Urinary bladder (tissue), 4 donors: ENCODE results near the gene NUP50. TPM values are rescaled to one million over a fixed set of nuclear protein-coding genes. Genes with fewer than 3 reads are reported as not detected.

Experiments
- DNase-seq: peaks from one replicate; pipeline ENCODE4 v3.0.0-alpha.2; 2015; ENCODE audit errors: extremely low spot score
- H3K27ac ChIP-seq: one replicate; pipeline ENCODE4 v1.5.1; 2013; ENCODE audit warnings: low read depth, mild to moderate bottlenecking, moderate library complexity
- H3K36me3 ChIP-seq: one replicate; pipeline ENCODE4 v1.6.1; 2013; ENCODE audit warnings: mild to moderate bottlenecking, moderate library complexity; ENCODE audit not compliant: insufficient read depth
- H3K4me1 ChIP-seq: one replicate; pipeline ENCODE4 v1.6.1; 2013; ENCODE audit warnings: mild to moderate bottlenecking, moderate library complexity; ENCODE audit not compliant: insufficient read depth
- H3K4me3 ChIP-seq: one replicate; pipeline ENCODE4 v1.5.1; 2013; ENCODE audit warnings: low read depth, low read length
- whole genome bisulfite sequencing: extraction: QIAGEN DNeasy Blood & Tissue Kit; methylation state at CpG from one replicate; pipeline ENCODE4 v1.1.7; 2013; 5-methylcytosine and 5-hydroxymethylcytosine counted together
- polyA plus RNA-seq: library from polyadenylated mRNA; stranded (reverse); fragments of 200-250 nt; gene quantifications from one replicate; pipeline ENCODE4 v1.2.3, GENCODE V29; 2013
- total RNA-seq: library from RNA; depleted of rRNA; stranded (reverse); fragments of >200 nt; gene quantifications from one replicate; pipeline ENCODE4 v1.2.3, GENCODE V29; 2014
- donor health status: healthy with polysubstance abuse.
- donor health status: healthy.

NUP50 gene, protein sequence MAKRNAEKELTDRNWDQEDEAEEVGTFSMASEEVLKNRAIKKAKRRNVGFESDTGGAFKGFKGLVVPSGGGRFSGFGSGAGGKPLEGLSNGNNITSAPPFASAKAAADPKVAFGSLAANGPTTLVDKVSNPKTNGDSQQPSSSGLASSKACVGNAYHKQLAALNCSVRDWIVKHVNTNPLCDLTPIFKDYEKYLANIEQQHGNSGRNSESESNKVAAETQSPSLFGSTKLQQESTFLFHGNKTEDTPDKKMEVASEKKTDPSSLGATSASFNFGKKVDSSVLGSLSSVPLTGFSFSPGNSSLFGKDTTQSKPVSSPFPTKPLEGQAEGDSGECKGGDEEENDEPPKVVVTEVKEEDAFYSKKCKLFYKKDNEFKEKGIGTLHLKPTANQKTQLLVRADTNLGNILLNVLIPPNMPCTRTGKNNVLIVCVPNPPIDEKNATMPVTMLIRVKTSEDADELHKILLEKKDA
- total RNA-seq = 44.3 TPM
- polyA plus RNA-seq = 17.6 TPM

DNA sequence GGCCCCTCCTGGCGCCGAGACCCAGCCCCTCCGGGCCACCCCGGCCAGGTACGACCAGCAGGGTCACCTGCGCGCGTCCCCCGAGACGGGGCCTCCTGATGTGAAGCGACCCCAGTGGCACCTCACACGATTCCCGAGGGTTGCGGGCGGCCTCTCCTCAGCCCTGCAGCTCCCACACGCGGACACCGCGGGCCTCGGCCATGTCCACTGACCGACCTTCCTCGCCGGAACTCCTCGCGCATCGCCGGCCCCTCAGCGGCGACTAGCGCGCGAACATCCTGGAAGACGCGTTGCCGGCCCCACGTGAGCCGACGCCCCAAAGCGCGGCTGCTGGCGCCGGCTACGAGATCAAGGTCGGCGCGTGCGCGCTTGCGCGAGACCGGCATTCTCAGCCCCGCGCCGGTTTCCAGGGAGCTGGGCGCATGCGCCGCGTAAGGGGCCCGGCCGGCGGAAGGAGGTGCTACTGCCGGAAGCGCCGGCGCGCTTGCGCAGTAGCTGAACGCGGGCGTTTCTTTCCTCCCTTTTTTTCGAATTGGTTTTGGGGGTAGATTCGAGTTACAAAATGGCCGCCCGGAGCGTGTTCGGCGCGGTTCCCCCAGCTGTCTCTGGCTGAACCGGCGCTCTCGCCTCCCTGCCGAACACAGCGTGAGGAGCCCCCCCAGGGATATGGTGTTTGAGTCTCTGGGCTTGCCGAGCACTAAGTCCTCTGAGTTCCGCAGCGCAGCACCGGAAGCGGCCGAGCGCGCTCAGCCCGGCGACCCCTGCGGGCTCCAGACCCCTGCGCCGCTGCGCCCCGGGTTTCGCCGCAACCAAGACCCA lies at the start of gene NUP50:
NUP50 (plus strand) TSS at position 475 of the 819 bp plus-strand sequence. CDS start 4,253 bp downstream, outside the sequence.
- H3K4me1 ChIP-seq = no peaks in the 10 kb centered on the region
- peak within 1 kb of the TSS; percentile 84 for H3K27ac ChIP-seq
- under 1% methylated on average over 100 of the region's 100 CpGs for WGBS
- peaks cover 3% of the 10 kb centered on the region for H3K36me3 ChIP-seq
- peak; percentile 81 for DNase-seq
- peak within 1 kb of the TSS; percentile 99 for H3K4me3 ChIP-seq

DNA sequence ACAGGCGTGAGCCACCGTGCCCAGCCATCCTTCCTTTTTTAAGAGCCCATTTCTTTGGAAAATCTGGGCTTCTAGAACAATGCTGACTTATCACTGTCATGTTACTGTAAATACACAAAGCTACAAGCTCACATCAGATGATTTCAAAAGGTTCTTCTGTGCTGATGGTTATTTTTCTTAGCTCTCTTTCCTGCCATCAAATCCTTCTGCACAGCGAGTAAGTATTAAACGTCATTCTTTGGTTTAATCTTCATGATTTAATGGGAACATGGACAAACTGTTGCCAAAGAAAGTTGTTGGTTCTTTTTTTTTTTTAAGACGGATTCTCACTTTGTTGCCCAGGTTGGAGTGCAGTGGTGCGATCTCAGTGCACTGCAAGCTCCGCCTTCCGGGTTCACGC lies 43.3 kb upstream of the NUP50 start:
- DNase-seq = no peak
- no peaks in the 10 kb centered on the region for H3K36me3 ChIP-seq
- H3K27ac ChIP-seq = no peak overlapping the region
- 86% methylated on average over 9 of the region's 9 CpGs for WGBS
- no peak overlapping the region for H3K4me3 ChIP-seq
- no peaks in the 10 kb centered on the region for H3K4me1 ChIP-seq

DNA sequence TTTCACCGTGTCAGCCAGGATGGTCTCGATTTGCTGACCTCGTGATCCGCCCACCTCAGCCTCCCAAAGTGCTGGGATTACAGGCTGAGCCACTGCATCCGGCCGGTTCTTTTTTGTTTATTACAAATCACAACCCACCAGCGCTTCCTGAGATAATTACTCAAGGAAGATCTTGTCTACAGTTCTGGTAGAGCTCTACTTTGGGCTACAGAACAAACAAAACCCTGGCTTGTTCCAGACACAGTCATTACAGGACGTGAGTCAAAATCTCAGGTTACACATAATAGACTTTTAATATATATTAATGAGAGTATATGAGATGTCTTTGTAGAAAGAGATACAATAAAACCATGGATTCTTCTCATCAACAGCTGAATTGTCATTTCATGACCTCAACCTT lies 42.8 kb upstream of the NUP50 start:
- Histone ChIP-seq H3K4me1 (no peaks in the 10 kb centered on the region), H3K27ac (no peak overlapping the region), H3K4me3 (no peak overlapping the region), H3K36me3 (no peaks in the 10 kb centered on the region)
- 62% methylated on average over 8 of the region's 8 CpGs for WGBS
- no peak for DNase-seq

DNA sequence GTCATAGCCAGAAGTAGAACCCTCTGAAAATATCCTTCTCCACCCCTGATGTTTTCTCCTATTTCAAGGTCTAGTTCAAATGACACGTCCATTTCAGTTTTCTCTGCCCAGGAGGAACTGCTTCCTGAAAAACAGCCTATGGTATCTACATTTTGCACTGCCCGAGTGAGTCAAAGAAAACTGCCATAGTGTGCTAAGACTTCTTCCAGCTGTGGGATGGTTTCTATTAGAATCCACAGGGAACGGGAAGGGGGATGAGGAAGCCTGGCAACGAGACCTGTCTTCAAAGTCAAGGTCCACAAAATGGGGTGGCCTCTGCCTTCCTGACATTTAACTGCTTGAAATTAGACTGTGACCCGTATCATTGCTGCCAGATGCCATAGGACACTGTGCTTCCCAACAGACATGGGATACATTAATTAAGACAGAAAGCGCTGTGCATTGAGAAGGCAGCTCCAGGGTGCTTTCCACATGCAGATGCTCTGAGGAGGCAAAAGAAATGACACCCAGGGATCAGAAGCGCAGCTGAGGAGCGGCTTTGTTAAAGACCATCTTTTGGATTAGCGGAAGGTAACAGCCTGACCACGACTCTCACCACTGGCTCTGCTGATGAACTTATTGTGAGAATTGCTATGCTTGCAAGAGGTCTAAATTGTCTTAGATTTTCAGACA lies 39.4 kb upstream of the NUP50 start:
- DNase-seq = no peak
- H3K4me1 ChIP-seq = no peaks in the 10 kb centered on the region
- WGBS = 54% methylated on average over 10 of the region's 10 CpGs

DNA sequence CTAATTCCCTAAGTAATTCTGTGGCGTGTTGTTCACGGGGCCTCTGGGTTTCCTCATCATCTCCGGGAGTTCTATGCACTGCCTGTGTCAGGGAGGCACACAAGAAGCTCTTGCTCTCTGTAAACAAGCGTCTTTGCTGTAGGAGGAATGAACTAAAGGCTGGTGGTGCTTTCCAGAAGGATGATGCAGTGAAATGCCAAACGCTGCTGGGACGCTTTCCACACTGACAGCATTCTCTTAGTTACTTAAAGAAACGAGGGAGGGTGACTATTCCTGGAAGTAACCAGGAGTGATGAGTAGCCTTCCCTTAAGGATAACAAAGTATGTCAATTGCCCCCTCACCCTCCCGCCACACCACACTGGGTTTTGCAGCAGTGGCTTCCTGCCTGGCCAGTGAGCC lies 38.5 kb upstream of the NUP50 start:
- WGBS = 15% methylated on average over 8 of the region's 8 CpGs
- Histone ChIP-seq H3K4me1 (no peaks in the 10 kb centered on the region), H3K36me3 (no peaks in the 10 kb centered on the region), H3K4me3 (no peak overlapping the region), H3K27ac (no peak overlapping the region)
- DNase-seq = no peak

More for the DNA sequence above, 39.4 kb upstream of the NUP50 start:
- no peak overlapping the region for H3K4me3 ChIP-seq
- H3K36me3 ChIP-seq = no peaks in the 10 kb centered on the region
- no peak overlapping the region for H3K27ac ChIP-seq

DNA sequence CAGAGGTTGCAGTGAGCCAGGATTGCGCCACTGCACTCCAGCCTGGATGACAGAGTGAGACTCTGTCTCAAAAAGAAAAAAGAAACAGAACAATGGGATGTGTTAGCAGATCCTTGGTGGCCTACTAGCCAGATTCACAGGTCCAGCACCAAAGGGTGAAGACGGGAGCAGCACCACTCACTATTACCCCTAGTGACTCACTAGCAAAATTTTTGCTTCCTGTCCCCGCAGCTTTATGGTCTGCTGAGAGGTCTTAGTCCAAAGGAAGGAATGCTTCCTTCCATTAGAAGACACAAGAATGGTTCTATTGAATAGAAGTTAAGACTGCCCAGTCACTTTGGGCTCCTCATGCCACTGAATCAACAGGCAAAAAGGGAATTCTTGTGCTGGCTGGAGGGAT lies 35.9 kb upstream of the NUP50 start:
- H3K4me1 ChIP-seq = no peaks in the 10 kb centered on the region
- no peak for DNase-seq
- 84% methylated on average over 3 of the region's 3 CpGs for WGBS

DNA sequence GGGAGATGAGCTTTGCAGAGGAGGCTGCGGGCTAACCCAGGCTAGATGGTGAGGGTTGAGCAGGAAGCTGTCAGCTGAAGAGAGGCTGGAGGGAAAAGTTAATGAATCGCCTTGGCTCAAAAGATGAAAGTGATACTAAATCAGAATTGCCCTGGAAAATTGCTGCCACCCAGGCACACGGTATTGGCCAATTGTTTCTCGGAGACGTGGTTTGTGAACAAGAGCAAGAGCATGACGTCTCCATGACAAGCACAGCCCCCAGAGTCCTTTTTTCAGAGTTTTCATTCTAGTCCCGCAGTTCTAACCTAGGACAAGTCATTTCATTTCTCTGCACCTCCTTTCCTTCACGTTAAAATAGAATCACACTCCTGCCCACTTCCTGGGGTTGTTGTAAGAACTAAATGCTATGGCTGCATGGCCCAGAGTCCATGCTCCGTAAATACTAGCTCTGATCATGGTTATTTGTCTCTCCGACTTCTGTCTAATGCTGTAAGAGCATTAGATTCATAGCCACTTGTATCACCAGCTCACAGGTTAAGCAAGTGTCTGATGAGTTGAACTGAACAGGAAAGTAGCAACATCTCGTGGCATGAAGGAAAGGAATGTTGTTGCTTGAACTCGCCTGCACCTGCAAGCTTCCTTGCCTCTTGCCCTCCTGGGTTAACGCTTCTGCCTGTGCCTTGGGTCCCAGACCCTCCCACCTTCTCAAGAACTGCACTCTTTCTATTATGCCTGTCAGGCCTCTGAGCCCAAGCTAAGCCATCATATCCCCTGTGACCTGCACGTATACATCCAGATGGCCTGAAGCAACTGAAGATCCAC lies 33.8 kb upstream of the NUP50 start:
- Histone ChIP-seq H3K36me3 (peaks cover 9% of the 10 kb centered on the region), H3K4me1 (no peaks in the 10 kb centered on the region), H3K4me3 (no peak overlapping the region), H3K27ac (no peak overlapping the region)
- DNase-seq = no peak
- WGBS = 66% methylated on average over 14 of the region's 14 CpGs

More for the DNA sequence above, 35.9 kb upstream of the NUP50 start:
- Histone ChIP-seq H3K36me3 (no peaks in the 10 kb centered on the region), H3K27ac (no peak overlapping the region), H3K4me3 (no peak overlapping the region)

DNA sequence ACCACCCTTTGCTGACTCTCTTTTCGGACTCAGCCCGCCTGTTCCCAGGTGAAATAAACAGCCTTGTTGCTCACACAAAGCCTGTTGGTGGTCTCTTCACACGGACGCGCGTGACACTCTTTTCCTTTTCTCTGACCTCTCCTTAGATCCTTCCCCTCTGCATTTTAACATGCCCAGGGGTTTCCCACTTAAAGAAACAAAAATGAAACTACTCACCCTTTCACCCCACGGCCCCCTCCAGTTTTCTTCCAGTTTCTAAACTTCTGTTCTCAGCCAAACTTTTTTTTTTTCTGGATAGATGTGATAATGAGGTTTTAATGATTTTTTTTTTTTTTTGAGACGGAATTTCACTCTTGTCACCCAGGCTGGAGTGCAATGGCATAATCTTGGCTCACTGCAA lies 32.8 kb upstream of the NUP50 start:
- H3K4me3 ChIP-seq = no peak overlapping the region
- H3K4me1 ChIP-seq = no peaks in the 10 kb centered on the region
- H3K36me3 ChIP-seq = peaks cover 11% of the 10 kb centered on the region
- no peak for DNase-seq
- WGBS = 80% methylated on average over 8 of the region's 8 CpGs
- H3K27ac ChIP-seq = no peak overlapping the region

DNA sequence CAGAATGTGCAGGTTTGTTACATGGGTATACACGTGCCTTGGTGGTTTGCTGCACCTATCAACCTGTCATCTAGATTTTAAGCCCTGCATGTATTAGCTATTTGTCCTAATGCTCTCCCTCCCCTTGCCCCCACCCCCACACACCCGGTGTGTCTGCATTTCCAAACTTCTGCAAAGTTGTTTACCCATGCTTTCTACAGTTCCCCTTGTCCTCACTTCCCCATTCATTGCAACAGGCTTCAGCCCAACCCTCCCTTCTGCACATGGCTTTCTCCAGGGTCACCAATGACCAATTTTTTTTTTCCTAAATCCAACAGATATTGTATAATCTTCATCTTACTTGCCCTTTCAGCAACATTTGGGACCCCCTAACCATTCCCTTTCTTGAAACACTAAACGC lies 32.0 kb upstream of the NUP50 start:
- Histone ChIP-seq H3K4me3 (no peak overlapping the region), H3K36me3 (peaks cover 11% of the 10 kb centered on the region), H3K27ac (no peak overlapping the region), H3K4me1 (no peaks in the 10 kb centered on the region)
- 65% methylated on average over 3 of the region's 3 CpGs for WGBS
- no peak for DNase-seq

DNA sequence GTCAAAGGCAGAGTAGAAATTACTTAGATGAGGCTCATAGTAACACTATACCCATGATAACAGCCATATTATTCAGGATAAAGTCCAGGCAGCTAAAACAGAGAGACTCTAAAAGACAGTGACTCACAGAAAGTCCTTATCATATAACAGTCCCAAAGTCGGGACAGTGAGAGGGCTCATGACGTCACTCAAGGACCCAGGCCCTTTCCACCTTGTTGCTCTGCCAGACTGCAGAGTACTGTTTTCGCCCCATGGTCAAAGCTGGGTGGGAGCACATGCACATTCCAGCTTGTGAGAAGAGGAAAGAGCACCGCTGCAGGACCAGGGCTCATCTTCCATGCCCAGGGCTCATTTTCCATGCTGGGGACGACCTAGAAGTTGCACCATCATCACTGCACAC lies 29.4 kb upstream of the NUP50 start:
- H3K36me3 ChIP-seq = peaks cover 11% of the 10 kb centered on the region
- no peaks in the 10 kb centered on the region for H3K4me1 ChIP-seq
- DNase-seq = no peak
- 97% methylated on average over 5 of the region's 5 CpGs for WGBS
- H3K4me3 ChIP-seq = no peak overlapping the region
- no peak overlapping the region for H3K27ac ChIP-seq

DNA sequence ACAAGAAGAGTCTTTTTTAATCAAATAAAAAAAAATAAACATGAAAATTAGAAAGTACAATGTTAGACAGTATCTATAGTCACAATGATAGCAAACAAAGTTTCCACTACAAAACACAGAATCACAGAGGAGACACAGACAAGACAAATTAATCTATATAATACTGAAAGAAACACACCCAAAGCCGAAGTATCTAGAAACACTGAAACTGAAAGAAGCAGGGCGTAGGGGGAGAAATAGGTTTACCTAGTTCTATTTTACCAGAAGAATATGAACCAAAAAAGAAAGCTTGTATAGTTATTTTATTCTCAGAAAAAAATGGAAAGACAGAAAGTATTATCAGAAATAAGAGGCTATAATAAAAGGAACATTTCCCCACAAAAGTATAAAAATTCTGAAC lies 27.1 kb upstream of the NUP50 start:
- H3K4me3 ChIP-seq = no peak overlapping the region
- no peak for DNase-seq
- H3K36me3 ChIP-seq = peaks cover 11% of the 10 kb centered on the region
- H3K27ac ChIP-seq = no peak overlapping the region
- H3K4me1 ChIP-seq = no peaks in the 10 kb centered on the region
- 91% methylated on average over 2 of the region's 2 CpGs for WGBS

DNA sequence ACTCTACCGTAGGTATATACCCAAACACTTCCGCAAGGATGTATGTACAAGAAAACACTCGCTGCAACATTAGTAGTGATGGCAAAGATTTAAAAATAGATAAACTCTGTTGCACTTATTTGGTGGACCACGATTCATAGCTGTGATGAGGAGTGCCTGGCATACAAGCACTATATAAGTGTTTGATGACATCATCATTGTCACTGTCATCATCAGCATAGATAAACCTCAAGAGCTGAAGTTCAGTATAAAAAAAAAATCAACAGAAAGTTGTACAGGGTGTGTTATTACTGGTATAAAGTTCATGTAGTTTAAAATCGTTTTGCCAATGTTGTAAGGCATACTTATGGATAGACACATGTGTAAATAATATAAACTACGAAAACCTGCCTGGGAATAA lies 24.0 kb upstream of the NUP50 start:
- Histone ChIP-seq H3K4me3 (no peak overlapping the region), H3K4me1 (no peaks in the 10 kb centered on the region), H3K36me3 (peaks cover 3% of the 10 kb centered on the region), H3K27ac (no peak overlapping the region)
- DNase-seq = no peak
- 92% methylated on average over 6 of the region's 6 CpGs for WGBS

DNA sequence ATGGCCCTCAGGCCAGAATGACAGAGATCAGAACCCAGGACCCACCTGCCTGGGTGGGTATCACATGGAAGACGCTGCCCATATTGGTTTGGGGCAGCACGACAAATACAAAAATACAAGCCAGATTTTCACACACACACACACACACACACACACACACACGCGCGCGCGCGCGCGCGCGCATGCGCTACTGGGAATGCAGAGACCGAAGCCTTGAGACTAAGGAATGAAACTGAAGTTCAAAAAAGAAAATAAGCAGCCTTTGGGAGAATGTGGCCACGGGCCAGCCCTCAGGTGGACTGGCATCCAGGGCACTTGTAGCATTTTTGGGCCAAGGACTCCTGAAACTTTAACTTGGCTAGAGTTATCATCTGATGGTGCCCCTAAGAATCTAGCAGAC lies 21.3 kb upstream of the NUP50 start:
- DNase-seq = no peak
- 86% methylated on average over 15 of the region's 15 CpGs for WGBS
- no peak overlapping the region for H3K4me3 ChIP-seq
- no peaks in the 10 kb centered on the region for H3K36me3 ChIP-seq
- H3K27ac ChIP-seq = no peak overlapping the region
- H3K4me1 ChIP-seq = no peaks in the 10 kb centered on the region
